Activated CD4-positive, alpha-beta T cell treated with anti-CD3 and anti-CD28 coated beads, Interleukin-2, Interleukin-6, amounts not matched to agents 100 ng/mL and 50 ng/mL, durations not matched to agents 16 hours and 8 hours (primary cell): ENCODE data around the gene RPS8.
A peak's percentile ranks its signal among the peaks of the same experiment; 100 is the strongest.
"Not testable (repeated sequence)": the region's sequence is repeated elsewhere in the genome, so short reads cannot be mapped to it uniquely, and the experiment has no call there.

Source experiments
- DNase-seq: peaks from one replicate; pipeline ENCODE4 v3.0.0-alpha.2; 2020

The RPS8 gene

DNA sequence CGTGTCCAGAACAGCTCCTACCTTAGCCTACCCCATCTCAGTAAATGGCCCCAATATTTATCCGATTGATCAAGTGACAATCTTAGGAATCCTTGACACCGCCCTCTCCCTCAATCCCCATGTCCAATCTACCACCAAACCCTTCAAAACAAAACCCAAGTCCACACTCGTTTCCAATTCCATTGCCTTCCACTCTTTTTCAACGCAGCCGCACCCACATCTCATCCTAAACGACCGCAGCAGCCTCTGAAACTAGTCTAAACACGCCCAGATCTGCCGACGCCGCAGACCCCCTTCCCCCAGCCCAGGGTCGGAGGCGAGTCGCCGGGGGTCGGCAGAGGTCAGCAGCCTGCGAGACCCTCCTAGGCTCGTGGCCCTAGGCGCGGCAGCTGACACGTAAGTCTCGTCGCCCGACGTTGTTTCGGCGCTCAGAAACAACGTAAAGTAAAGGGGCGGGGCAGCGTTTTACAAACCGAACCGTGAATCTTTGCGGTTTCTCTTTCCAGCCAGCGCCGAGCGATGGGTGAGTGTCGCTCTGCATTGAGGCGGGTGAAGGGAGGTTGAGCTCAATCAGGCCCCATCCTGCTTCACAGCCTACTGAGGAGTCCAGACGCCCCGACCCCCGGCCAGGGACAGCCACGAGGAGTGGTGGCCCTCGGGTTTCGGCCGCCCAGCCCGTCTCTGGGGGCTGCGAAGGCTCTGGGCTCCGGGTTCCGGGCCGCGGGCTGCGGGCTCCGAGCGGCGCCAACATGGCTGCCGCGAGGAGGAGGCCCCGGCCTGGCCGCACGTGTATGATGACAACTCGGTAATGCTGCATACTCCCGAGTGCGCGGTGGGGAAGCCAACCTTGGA, at the start of gene RPS8:
RPS8 (plus strand) TSS at position 463 of the 852 bp plus-strand sequence; CDS start at position 520, 57 bp downstream.
- peak; percentile 94 for DNase-seq

DNA sequence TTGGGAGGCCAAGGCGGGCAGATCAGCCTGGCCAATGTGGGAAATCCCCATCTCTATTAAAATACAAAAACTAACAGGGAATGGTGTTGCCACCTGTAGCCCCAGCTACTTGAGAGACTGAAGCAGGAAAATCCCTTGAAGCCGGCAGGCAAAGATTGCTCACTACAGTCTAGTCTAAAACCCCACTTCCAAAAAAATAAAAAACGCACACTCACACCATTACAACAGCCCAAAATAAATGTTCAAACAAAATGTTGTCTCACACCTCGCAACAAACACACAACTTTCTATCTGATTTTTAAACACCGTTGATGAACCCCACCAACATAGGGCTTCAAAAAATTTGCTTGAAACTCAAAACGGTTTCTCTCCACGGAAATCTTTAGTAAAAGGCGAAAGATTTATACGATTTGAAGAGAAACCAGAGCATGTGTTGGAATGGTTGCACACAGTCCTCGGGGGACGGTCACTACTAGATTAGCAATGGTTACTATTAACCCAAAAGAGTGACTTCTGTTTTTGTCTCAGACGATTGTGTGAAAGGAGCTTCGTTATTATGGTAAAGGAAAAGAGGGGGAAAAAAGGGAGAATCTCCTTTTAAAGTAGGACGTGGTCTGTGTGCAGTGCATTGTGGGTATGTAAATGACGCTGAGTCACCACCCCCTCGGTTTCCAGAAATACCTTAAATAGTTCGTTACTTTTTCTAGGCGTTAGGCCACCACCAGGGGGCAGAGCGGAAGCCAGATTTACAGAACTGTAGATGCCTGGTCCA, 44.4 kb upstream of the RPS8 start, which contains the start of gene RNU5D-1:
RNU5D-1 (minus strand) TSS at position 430 of the 772 bp plus-strand sequence.
- DNase-seq: peak; percentile 96

DNA sequence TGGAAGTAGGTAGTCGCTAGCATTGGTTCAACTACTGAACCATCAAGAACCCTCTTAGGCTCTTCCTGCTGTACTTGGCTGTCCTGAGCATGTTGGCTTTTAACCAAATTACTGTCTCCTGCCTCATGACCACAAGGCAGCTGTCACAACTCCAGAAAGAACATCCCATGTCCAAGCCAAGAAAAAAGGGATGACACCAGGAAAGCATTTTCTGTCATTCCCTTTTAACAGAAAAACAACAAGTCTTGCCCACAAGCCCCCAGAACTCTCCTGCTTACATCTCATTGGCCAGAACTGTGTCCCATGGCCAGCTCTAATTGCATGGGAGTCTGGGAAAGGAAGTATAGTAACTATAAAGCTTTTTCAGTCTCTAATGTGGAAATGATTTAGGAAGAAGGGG, 42.0 kb upstream of the RPS8 start:
- no peak for DNase-seq

DNA sequence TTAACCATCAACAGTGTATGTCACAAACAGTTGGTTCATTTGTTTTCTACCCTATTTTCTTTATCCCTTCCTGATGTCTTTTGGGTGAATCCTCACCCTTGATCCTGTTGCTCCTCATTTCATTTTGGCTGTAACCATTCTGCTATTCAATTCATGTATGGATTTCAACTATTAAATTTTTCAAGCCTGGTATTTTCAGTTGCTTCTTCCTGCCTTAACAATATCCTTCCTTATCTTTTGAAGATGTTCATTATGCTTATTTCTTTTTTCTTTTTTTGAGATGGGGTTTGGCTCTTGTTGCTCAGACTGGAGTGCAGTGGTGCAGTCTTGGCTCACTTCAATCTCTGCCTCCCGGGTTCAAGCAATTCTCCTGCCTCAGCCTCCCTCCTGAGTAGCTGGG, 41.6 kb upstream of the RPS8 start:
- DNase-seq: no peak

DNA sequence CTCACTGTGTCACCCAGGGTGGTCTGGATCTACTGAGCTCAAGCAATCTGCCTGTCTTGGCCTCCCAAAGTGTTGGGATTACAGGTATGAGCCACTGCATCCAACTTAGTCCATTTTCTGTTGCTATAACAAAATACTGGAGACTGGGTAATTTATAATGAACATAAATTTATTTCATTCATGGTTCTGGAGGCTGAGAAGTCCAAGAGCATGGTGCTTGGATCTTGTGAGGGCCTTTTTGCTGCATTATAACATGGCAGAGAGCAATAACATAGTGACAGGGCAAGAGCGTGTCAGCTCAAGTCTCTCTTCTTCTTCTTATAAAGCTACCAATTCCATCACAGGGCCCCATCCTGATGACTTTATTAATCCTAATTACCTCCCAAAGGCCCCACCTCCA, 39.3 kb upstream of the RPS8 start:
- DNase-seq: no peak

DNA sequence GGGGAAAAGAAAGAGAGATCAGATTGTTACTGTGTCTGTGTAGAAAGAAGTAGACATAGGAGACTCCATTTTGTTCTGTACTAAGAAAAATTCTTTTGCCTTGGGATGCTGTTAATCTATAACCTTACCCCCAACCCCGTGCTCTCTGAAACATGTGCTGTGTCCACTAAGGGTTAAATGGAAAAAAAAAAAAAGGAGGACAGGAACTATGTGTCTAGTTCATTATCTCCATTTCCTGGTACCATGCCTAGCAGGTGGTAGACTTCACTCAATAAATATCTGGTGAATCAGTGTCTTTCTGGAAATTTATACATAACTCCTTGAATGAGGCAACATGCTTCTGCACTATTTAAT, 36.4 kb upstream of the RPS8 start:
- DNase-seq: not testable (repeated sequence)

DNA sequence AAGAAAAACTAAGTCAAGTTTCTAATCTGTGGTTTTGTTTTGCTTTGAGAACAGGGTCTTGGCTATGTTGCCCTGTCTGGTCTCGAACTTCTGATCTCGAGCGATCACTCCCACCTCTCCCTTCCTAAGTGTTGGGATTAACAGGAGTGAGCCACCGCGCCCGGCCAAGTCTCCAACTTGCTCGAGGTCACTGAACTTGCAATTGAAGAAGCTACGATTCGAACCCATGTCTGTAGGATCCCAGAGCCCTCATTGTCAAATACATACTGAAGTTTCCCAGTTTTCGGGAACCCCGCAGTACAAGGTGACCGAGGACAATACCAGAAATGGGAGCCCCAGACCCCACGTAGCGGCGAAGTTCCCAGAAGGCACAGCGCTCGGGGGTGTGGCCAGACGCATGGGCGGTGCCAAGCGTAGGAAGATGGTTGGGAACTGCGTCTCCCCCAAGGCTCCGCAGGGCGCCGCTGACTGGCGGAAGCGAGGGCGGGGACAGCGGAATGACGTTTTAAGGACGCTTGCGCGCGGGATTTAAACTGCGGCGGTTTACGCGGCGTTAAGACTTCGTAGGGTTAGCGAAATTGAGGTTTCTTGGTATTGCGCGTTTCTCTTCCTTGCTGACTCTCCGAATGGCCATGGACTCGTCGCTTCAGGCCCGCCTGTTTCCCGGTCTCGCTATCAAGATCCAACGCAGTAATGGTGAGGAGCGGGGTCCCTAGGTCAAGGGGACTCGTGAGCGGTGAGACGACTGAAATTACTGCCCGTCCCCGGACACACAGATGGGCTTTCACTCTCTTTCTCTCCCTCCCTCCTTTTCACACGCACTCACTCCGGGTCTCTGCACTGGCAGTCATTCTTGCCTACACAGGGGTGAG, 35.8 kb upstream of the RPS8 start, which contains the start of gene KIF2C:
KIF2C (plus strand) TSS at position 531 of the 872 bp plus-strand sequence; CDS start at position 627, 96 bp downstream.
- DNase-seq: peak; percentile 98

DNA sequence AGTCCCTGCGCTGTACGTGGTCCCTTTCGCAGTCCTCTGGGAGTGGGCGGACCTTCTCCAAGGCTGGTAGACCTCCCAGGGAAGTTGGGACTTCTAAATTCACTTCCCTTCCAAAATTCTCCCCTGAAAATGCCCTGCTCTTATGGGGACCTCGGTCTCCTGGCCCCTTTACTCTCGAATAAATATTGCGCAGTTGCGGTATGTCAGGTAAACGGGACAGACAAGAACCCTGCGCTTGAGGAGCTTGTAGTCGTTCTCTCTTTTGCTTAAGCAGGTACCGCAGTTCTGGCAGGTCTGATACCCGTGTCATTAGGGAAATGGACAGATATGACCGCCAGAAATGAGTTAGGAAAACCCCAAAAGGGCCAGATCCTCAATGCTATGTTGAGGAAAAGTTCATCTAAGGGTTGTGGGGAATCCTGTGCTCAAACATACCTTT, 35.1 kb upstream of the RPS8 start:
- no peak for DNase-seq

DNA sequence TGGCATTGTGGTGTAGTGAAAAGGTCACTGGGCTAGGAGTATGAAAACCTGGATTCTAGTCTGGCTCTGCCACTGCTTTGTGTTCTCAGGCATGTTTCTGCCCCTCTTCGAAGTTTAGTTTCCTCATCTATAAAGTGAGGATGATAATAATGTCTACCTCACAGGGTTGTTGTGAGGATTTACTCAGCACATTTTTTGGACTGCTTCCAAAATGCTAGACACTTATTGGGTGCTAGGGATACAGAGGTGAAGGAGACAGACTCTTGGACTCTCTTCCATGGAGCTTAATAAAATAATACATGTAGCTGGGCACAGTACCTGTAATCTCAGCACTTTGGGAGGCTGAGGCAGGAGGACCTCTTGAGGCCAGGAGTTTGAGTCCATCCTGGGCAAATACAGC, 32.1 kb upstream of the RPS8 start:
- no peak for DNase-seq

DNA sequence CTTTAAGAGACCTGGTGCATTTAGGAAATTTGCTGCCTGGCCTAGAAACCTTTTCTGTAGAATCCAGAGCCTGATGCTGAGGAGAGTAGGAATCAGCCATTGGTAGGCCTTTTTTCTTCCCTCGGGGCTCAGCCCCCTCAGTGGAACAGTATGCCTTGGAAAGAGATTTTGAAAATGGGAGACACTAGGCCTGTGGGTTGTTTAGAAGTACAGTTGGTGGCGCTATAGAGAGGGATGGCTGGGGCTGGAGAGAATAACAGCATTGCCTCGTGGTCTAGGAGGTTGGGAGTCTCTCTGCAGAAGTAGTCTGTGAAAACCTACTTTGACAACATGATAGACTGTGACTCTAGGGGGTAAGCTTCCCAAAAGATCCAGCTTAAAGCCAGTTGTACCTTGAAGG, 27.5 kb upstream of the RPS8 start:
- DNase-seq: no peak

DNA sequence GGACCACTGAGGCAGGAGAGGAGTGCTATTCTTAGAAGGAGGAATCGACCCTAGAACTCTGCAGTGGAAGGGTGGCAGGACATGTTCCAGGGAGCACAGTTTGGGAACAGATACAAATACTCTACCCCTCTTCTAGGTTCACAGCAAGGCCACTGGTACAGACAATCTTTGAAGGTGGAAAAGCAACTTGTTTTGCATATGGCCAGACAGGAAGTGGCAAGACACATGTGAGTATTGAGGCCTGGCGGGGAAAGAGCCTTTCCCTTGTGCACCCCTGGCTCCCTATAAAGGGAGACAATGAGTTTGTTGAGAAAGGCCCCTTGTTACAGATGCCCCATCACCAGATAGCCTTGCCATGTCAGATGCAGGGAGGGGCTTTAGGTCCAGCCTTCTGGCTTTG, 17.9 kb upstream of the RPS8 start:
- no peak for DNase-seq

DNA sequence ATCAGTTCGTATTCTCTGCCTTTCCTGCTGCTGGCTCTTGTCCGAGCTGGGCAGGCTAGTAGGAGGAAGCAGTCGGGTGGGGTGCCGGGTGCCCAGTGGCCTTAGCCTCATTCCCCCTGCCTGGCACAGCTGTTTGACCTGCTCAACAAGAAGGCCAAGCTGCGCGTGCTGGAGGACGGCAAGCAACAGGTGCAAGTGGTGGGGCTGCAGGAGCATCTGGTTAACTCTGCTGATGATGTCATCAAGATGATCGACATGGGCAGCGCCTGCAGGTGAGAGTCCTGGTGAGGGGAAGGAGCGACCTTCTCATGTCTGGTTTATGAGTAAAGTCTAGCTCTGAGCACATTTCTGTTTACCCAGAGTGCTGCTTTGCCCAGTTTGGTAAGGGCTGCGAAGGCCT, 16.3 kb upstream of the RPS8 start:
- no peak for DNase-seq

DNA sequence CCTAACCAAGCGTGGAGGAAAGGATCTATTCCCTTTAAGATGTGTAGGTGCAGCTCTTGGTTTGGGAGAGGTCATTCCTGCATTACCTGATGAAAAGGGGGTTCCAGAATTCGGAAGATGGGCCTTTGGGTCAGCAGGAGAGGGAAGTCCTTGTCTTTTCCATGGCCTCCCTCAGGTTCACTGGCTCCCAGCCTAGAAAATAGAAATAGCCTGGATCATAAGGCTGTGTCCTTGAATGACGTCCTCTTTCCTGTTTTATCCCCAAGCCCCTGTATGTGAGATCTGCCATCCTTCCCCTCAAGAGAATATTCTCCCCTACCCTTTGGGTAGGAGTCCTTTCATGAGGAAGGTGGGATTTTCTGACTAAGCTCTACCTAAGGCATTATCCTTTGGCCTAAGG, 14.5 kb upstream of the RPS8 start:
- no peak for DNase-seq

DNA sequence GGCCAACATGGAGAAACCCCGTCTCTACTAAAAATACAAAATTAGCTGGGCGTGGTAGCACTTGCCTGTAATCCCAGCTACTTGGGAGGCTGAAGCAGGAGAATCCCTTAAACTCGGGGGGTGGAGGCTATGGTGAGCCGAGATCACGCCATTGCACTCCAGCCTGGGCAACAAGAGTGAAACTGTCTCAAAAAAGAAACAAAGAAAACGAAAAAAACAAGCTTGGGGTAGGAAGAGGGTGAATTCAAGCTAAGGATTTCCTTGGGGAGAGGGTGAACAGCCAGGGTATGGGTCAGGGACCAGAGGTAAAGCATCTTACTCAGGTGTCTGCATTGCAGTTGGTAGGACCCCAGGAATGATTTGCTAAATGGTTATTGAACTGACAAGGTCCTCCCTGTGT, 8.9 kb upstream of the RPS8 start:
- not testable (repeated sequence) for DNase-seq

DNA sequence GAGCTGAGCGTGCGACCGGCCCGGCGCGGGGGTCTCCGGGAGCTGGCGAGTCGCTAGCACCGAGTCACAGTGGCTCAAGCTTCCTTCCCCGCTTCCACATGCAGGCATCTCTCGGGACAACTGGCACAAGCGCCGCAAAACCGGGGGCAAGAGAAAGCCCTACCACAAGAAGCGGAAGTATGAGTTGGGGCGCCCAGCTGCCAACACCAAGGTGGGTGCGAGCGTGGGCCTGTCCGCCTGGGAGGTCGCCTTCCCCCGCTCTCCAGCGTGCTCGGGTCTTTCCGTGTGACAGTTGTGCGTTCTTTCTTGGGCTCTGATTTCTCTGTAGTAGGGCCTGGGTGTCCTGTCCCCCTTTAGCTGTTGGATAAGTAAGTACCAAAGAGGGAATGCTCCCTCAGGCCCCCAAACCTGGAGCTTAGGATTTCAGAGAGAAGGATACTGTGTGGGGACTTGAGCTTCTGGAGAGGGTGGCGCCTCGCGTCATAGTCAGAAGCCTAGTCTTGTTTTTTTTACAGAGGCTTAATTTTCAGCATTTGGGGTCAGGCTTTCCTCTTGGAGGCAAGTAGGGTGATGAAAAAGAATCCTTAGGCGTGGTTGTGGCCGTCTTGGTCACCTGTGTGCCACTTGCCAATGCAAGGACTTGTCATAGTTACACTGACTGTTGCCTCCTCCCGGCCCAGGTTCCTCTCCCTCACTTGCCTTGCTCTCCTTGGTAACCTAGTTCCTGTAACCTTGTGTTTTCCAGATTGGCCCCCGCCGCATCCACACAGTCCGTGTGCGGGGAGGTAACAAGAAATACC, 790 bp downstream of the RPS8 start:
- peak; percentile 50 for DNase-seq

DNA sequence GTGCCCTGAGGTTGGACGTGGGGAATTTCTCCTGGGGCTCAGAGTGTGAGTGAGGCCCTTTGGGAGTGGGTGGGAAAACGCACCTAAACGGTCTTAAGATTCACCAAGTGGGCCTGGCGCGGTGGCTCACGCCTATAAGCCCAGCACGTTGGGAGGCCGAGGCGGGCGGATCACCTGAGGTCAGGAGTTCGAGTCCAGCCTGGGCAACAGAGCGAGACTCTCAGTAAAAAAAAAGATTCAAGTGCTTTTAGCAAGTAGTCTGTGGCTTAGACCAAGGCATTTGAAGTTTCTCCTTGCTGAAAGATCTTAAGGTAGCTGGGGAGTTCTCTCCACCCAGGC, 1.4 kb downstream of the RPS8 start:
- DNase-seq: peak; percentile 20

DNA sequence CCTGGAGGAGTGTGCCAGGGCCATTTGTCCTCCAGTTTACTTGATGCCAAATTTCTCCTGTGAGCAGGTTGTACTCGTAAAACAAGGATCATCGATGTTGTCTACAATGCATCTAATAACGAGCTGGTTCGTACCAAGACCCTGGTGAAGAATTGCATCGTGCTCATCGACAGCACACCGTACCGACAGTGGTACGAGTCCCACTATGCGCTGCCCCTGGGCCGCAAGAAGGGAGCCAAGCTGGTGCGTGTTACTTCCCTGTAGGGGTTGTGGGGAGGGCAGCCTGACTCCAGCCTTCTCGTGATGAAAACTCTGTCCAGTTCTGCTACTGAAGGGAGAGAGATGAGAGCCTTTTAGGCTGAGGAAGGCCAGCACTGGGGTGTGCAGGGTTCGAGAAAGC, 2.2 kb downstream of the RPS8 start:
- DNase-seq: no peak

DNA sequence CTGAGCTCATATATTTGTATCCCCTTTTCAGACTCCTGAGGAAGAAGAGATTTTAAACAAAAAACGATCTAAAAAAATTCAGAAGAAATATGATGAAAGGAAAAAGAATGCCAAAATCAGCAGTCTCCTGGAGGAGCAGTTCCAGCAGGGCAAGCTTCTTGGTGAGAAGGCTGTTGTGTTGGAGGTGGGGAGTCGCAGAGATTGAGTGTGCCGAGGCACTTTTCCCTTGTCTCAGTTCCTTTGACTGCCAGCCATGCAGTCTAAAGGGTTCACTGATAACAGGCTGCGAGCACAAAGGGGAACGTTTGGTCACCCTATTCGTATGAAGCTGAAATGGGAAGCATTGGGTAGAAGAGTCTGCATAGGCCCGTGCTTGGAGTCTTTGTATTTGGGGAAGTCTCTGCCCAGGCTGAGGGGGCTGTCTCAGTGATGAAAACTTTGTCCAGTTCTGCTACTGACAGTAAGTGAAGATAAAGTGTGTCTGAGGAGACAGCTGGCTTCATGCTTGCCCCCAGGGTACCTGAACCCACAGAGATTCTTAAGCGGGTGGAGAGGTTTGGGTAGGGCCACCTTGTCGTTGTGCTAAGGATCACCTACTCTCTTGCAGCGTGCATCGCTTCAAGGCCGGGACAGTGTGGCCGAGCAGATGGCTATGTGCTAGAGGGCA, 2.8 kb downstream of the RPS8 start:
- no peak for DNase-seq

DNA sequence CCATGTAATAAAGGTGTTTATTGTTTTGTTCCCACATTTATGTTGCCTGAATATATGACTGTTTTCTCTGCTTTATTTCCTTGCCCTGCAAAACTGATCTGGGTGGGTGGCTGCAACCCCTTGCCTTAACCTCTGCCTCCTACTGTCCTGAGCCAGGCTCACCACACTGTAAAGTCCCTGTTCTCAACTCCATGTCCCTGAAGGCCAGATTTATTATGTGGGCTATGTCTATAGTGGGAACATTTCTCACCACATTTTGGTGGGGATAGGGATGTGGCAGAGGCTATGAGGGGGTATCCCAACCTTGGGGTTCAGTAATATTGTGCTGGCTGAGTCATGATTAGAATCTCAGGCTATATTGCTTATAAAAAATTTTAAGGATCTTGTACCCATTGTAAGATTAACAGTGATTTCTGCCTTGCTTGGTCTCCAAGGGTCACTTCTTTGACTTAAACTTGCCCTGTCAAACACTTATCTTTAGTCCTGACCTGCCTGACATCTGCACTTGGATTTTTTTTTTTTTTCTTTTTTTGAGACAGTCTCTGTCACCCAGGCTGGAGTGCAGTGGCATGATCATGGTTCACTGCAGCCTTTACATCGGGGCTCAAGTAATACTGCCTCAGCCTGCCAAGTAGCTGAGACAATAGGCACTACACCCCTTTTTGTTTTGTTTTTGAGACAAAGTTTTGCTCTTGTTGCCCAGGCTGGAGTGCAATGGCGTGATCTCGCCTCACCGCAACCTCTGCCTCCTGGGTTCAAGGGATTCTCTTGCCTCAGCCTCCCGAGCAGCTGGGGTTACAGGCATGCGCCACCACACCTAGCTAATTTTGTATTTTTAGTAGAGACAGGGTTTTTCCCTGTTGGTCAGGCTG, 3.6 kb downstream of the RPS8 start:
- DNase-seq: no peak

DNA sequence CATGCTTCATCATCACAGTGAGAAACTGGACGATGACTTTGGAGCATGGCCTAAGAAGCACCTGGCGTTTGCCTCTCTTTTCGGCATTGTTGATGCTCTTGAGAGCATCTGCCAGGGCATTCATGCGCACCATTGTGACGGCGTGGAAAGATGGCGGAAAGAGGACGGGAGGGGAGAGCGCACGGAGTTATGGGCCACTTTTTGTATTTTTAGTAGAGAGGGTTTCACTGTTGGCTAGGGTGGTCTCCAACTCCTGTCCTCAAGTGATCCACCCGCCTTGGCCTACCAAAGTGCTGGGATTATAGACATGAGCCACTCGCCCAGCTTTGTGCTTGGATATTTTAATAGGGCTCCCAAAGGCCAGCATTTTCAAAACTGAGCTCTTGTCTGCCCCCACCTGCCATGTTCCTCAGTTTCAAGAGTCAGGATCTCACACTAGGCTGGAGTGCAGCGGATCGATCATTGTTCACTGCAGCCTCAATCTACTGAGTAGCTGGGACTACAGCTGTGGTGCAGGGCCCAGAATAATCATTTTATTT, 5.3 kb downstream of the RPS8 start:
- no peak for DNase-seq
